K562 (cell line): ENCODE results near the gene MADCAM1. TPM values are rescaled to one million over a fixed set of nuclear protein-coding genes. Genes with fewer than 3 reads are reported as not detected.

Experiments used
- ATAC-seq: fragments of 200-7000 bp; cut with Tn5 transposase; 3 replicates; pipeline ENCODE4 v1.9.1; 2020; ENCODE audit warnings: moderate library complexity
- BruUV-seq: library from RNA; stranded (reverse); fragments of 400-500 nt; replicated peaks from 2 replicates; lab custom pipeline; 2021; lab: Mats Ljungman, UMichigan
- CTCF ChIA-PET: fragments of 300-600 bp; formaldehyde crosslinking; extraction: SDS; loops from one replicate; lab custom pipeline; 2021; ENCODE audit warnings: low intra/inter-chr PET ratio; lab: Yijun Ruan, JAX
- POLR2A ChIA-PET: fragments of 300-600, 350-650 bp; sonication (Branson Sonifier 250); formaldehyde crosslinking; extraction: SDS; loops from one replicate; lab custom pipeline; 2021; ENCODE audit warnings: antibody characterized with exemption, inconsistent platforms; lab: Yijun Ruan, JAX
- DNase-seq, 4 experiments: peaks; one replicate each; pipeline versions ENCODE4 v3.0.0 to v3.0.0-alpha.2; 2011 to 2018; ENCODE audit warnings: low spot score in 3 of 4, mixed read lengths in 3 of 4; ENCODE audit errors: extremely low read depth in 1 of 4
- FAIRE-seq: peaks from 2 replicates; lab custom pipeline; 2011; peaks lifted over from hg19 to GRCh38; lab: Jason Lieb, UNC
- H2AFZ ChIP-seq: 2 replicates; pipeline ENCODE4 v1.6.0; 2011; ENCODE audit warnings: low read depth, low read length, control low read depth, inconsistent platforms
- H3K27ac ChIP-seq: fragments of 200-600 bp; 3 replicates; pipeline ENCODE4 v1.8.0; 2011; ENCODE audit warnings: low read depth, mild to moderate bottlenecking, control low read depth, inconsistent platforms, low read length, moderate library complexity, mixed read lengths; ENCODE audit errors: extremely low read depth
- H3K27me3 ChIP-seq, 2 experiments: fragments of 300-600 bp in 1 of 2; 2 replicates in 1 of 2; 3 replicates in 1 of 2; pipeline versions ENCODE4 v1.6.0 to v1.8.0; 2011; ENCODE audit warnings: inconsistent platforms in 2 of 2, low read length in 2 of 2, mild to moderate bottlenecking in 1 of 2, mixed read lengths in 1 of 2, moderate library complexity in 1 of 2; ENCODE audit not compliant: control insufficient read depth in 2 of 2, insufficient read depth in 2 of 2
- H3K36me3 ChIP-seq: fragments of 300-600 bp; 3 replicates; pipeline ENCODE4 v1.8.0; 2011; ENCODE audit warnings: mild to moderate bottlenecking, low read length, inconsistent platforms; ENCODE audit not compliant: control insufficient read depth, insufficient read depth
- H3K4me1 ChIP-seq, 2 experiments: fragments of 200-600 bp in 1 of 2; replicated peaks in 1 of 2; 2 replicates in 1 of 2; 3 replicates in 1 of 2; pipeline versions ENCODE4 v1.5.1 to v1.8.0; 2011; ENCODE audit warnings: inconsistent platforms in 2 of 2, low read length in 2 of 2, mild to moderate bottlenecking in 1 of 2, mixed read lengths in 1 of 2, moderate library complexity in 1 of 2; ENCODE audit not compliant: control insufficient read depth in 2 of 2, insufficient read depth in 2 of 2
- H3K4me2 ChIP-seq: 2 replicates; pipeline ENCODE4 v1.6.1; 2011; ENCODE audit warnings: low read length, control low read depth, inconsistent platforms, mixed read lengths; ENCODE audit not compliant: insufficient read depth
- H3K4me3 ChIP-seq: fragments of 200-600 bp; sonication (generic), shearing (Covaris generic); 2 replicates; pipeline ENCODE4 v1.5.1; 2016; ENCODE audit warnings: control low read depth, inconsistent platforms
- H3K79me2 ChIP-seq: fragments of 200-600 bp; 3 replicates; pipeline ENCODE4 v1.8.0; 2011; ENCODE audit warnings: low read length, inconsistent platforms; ENCODE audit not compliant: control insufficient read depth, insufficient read depth
- H3K9ac ChIP-seq, 2 experiments: 2 replicates each; pipeline versions ENCODE4 v1.6.0 to v1.6.1; 2011; ENCODE audit warnings: low read depth in 2 of 2, low read length in 2 of 2, control low read depth in 1 of 2, inconsistent platforms in 1 of 2, mild to moderate bottlenecking in 1 of 2, mixed read lengths in 1 of 2; ENCODE audit not compliant: insufficient read depth in 1 of 2
- H3K9me1 ChIP-seq: one replicate; pipeline ENCODE4 v1.6.0; 2011; ENCODE audit warnings: inconsistent platforms, mild to moderate bottlenecking, low read length, moderate library complexity; ENCODE audit not compliant: control insufficient read depth, insufficient read depth
- H3K9me3 ChIP-seq: replicated peaks from 2 replicates; pipeline ENCODE4 v1.5.1; 2011; ENCODE audit warnings: low read depth, low read length, inconsistent platforms; ENCODE audit not compliant: control insufficient read depth, insufficient read depth
- H4K20me1 ChIP-seq: replicated peaks from 2 replicates; pipeline ENCODE4 v1.6.1; 2011; ENCODE audit warnings: low read length, inconsistent platforms, mixed read lengths; ENCODE audit not compliant: control insufficient read depth, insufficient read depth
- BCOR ChIP-seq: fragments of 450-650 bp; IDR thresholded peaks from 2 replicates; pipeline ENCODE4 v1.6.1; 2016
- FOXM1 ChIP-seq, 2 experiments: fragments of 450-650 bp in 1 of 2; sonication (generic) in 1 of 2; formaldehyde crosslinking in 1 of 2; IDR thresholded peaks; 2 replicates each; pipeline versions ENCODE4 v1.6.1 to v1.9.0; 2017 to 2022; ENCODE audit warnings: low read depth in 2 of 2, mild to moderate bottlenecking in 2 of 2, missing genetic modification reagents in 1 of 2, moderate library complexity in 1 of 2
- NCOA1 ChIP-seq: fragments of 450-650 bp; IDR thresholded peaks from 2 replicates; pipeline ENCODE4 v1.6.1; 2016; ENCODE audit warnings: low read depth
- OTX1 ChIP-seq: fragments of 450-650 bp; formaldehyde crosslinking; IDR thresholded peaks from 2 replicates; pipeline ENCODE4 v1.4.0; 2022; ENCODE audit warnings: mild to moderate bottlenecking
- PCBP2 ChIP-seq: fragments of 200-400 bp; formaldehyde crosslinking; IDR thresholded peaks from 2 replicates; pipeline ENCODE4 v1.6.1; 2018; ENCODE audit warnings: low read length, low read depth, mild to moderate bottlenecking, moderate library complexity; ENCODE audit not compliant: poor library complexity, severe bottlenecking
- RBM39 ChIP-seq: fragments of 200-400 bp; formaldehyde crosslinking; optimal IDR thresholded peaks from 2 replicates; pipeline ENCODE3; 2018; ENCODE audit warnings: low read depth, low read length
- ZNF165 ChIP-seq: fragments of 250-450 bp; sonication (Bioruptor Pico); IDR thresholded peaks from 2 replicates; pipeline ENCODE4 v1.4.0; 2020; ENCODE audit warnings: borderline replicate concordance
- ZNF212 ChIP-seq: fragments of 450-650 bp; formaldehyde crosslinking; IDR thresholded peaks from 2 replicates; pipeline ENCODE4 v1.4.0; 2020; ENCODE audit warnings: mild to moderate bottlenecking
- ZNF274 ChIP-seq: IDR thresholded peaks from 2 replicates; pipeline ENCODE4 v1.6.1; 2011; ENCODE audit warnings: low read depth, mild to moderate bottlenecking, low read length, moderate library complexity, borderline replicate concordance
- WGBS: fragments of 100-300 bp; shearing (Covaris generic); methylation state at CpG from one replicate; pipeline ENCODE4 v1.1.6; 2016; ENCODE audit warnings: low coverage, mixed read lengths; ENCODE audit not compliant: insufficient coverage; ENCODE audit errors: missing lambda C conversion rate; 5-methylcytosine and 5-hydroxymethylcytosine counted together
- in situ Hi-C: fragments of 300-500 bp; cut with MboI; formaldehyde crosslinking; loops from 4 replicates; pipeline ENCODE4 v1.15.0; 2018; ENCODE audit warnings: inconsistent platforms, mixed read lengths
- intact Hi-C: fragments of 100-400 bp; cut with micrococcal nuclease; formaldehyde crosslinking; loops from 2 replicates; pipeline ENCODE4 v1.14.2; 2022
- polyA plus RNA-seq, 8 experiments: library from polyadenylated mRNA; depleted of rRNA in 4 of 8; stranded (reverse) in 5 of 8; unstranded in 3 of 8; fragments of >200 nt; fragmentation: Nextera tagmentation in 2 of 8; fragmentation: Illumina TruSeq in 1 of 8; extraction: Ambion mirVana in 2 of 8; extraction: Trizol in 1 of 8; gene quantifications; 2 replicates each; pipeline versions ENCODE4 v1.2.1 to v1.2.3, GENCODE V29; 2011 to 2014; ENCODE audit warnings: inconsistent platforms in 1 of 8, missing spikeins in 1 of 8
- total RNA-seq, 7 experiments: library from RNA; depleted of rRNA in 6 of 7; stranded (reverse); fragments of >200 nt in 6 of 7; fragmentation: Illumina TruSeq in 2 of 7; extraction: Trizol in 2 of 7; gene quantifications; 2 replicates each; pipeline versions ENCODE4 v1.2.1 to v1.2.3, GENCODE V29; 2011 to 2021; ENCODE audit warnings: low replicate concordance in 1 of 7
- TF ChIP-seq, protein P1 (sequence below): fragments of 450-650 bp; formaldehyde crosslinking; IDR thresholded peaks from 2 replicates; pipeline ENCODE4 v1.4.0; 2022; ENCODE audit warnings: missing genetic modification characterization
- TF ChIP-seq, protein P2 (sequence below): fragments of 250-450 bp; sonication (Bioruptor Pico); IDR thresholded peaks from 2 replicates; pipeline ENCODE4 v1.8.0; 2021; ENCODE audit warnings: moderate library complexity, mild to moderate bottlenecking, inconsistent platforms
- TF ChIP-seq, protein P3 (sequence below): fragments of 450-650 bp; IDR thresholded peaks from 2 replicates; pipeline ENCODE4 v1.6.1; 2016
- TF ChIP-seq, protein P4 (sequence below): fragments of 450-650 bp; IDR thresholded peaks from 2 replicates; pipeline ENCODE4 v1.6.1; 2016; ENCODE audit warnings: borderline replicate concordance
- TF ChIP-seq, protein P5 (sequence below): sonication (generic); formaldehyde crosslinking; IDR thresholded peaks from 2 replicates; pipeline ENCODE4 v1.8.1; 2023; ENCODE audit warnings: mild to moderate bottlenecking, missing genetic modification reagents

The MADCAM1 gene
- total and polyA plus RNA-seq, 9 of the 15 experiments (the other 6 are each of a cell fraction or from before 2014, with no cell fraction given) = 0.09 to 0.36 (median 0.09) TPM; not detected in 6

DNA sequence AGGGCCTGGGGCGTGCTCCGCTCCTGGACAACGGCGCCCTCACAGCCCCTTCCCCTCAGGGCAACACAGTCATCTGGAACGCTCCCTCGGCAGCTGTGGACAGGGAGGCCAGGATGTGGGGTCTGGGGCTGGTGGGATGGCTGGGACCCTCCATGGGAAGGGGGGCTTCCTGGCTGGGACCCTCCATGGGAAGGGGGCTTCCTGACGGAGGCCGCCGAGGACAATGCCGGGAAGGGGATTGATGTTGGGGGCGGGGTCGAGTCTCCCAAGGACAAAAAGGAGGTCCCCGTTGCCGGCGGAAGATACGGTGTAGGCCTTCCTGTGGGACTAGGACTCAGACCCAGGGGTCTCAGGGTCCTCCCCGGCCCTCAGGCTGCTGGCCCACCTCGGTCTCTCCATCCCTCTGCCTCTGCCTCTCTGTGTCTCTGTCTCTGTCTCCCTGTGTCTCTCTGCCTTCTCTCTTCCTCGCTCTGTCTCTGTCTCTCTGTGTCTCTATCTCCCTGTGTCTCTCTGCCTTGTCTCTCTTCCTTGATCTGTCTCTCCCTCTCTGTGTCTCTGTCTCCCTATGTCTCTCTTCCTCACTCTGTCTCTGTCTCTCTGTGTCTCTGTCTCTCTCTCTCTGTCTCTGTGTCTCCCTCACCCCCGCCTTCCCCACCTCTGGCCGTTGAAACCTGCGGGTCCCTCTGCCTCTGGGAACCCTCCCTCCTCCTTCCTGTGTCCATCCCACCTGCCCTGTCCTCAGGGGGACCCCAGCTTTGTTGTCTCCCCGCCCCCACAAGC is 2.7 kb upstream of the MADCAM1 start:
- DNase-seq (no peak), ATAC-seq (no peak), FAIRE-seq (no peak)
- 70% methylated on average over 10 of the region's 23 CpGs for WGBS
- Histone ChIP-seq H3K36me3 (no peaks in the 10 kb centered on the region), H3K9me1 (no peaks in the 10 kb centered on the region), H4K20me1 (no peaks in the 10 kb centered on the region), H3K4me3 (no peak overlapping the region), H3K9ac (no peak overlapping the region), H3K79me2 (peaks cover 2% of the 10 kb centered on the region; the same call in 1 of the 3 replicates), H3K9me3 (no peaks in the 10 kb centered on the region), H2AFZ (no peak overlapping the region), H3K4me2 (no peak overlapping the region), H3K27me3 (no peaks in the 10 kb centered on the region), H3K4me1 (peaks cover 0 to 69% of the 10 kb centered on the region in 2 experiments; a peak in 3 of 5 replicates), H3K27ac (no peak overlapping the region)
- ChIA-PET CTCF (no interaction called here), POLR2A (no interaction called here)
- in situ Hi-C loops (no loop called here), intact Hi-C loops (no loop called here)
- BruUV-seq = no TSS peak
- TF ChIP-seq, protein P1, sequence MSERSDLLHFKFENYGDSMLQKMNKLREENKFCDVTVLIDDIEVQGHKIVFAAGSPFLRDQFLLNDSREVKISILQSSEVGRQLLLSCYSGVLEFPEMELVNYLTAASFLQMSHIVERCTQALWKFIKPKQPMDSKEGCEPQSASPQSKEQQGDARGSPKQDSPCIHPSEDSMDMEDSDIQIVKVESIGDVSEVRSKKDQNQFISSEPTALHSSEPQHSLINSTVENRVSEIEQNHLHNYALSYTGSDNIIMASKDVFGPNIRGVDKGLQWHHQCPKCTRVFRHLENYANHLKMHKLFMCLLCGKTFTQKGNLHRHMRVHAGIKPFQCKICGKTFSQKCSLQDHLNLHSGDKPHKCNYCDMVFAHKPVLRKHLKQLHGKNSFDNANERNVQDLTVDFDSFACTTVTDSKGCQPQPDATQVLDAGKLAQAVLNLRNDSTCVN = 0 out of 2 replicates have a peak, but pooled peaks have one; percentile 44
- TF ChIP-seq OTX1 (CRISPR knock-in tag) = 0 out of 2 replicates have a peak, but pooled peaks have one; percentile 37
- TF ChIP-seq, protein P2, sequence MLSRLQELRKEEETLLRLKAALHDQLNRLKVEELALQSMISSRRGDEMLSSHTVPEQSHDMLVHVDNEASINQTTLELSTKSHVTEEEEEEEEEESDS (CRISPR knock-in tag) = no peak
- TF ChIP-seq RBM39 = no peak
- TF ChIP-seq, protein P3, sequence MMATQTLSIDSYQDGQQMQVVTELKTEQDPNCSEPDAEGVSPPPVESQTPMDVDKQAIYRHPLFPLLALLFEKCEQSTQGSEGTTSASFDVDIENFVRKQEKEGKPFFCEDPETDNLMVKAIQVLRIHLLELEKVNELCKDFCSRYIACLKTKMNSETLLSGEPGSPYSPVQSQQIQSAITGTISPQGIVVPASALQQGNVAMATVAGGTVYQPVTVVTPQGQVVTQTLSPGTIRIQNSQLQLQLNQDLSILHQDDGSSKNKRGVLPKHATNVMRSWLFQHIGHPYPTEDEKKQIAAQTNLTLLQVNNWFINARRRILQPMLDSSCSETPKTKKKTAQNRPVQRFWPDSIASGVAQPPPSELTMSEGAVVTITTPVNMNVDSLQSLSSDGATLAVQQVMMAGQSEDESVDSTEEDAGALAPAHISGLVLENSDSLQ = no peak
- TF ChIP-seq NCOA1 = no peak
- TF ChIP-seq, protein P4, sequence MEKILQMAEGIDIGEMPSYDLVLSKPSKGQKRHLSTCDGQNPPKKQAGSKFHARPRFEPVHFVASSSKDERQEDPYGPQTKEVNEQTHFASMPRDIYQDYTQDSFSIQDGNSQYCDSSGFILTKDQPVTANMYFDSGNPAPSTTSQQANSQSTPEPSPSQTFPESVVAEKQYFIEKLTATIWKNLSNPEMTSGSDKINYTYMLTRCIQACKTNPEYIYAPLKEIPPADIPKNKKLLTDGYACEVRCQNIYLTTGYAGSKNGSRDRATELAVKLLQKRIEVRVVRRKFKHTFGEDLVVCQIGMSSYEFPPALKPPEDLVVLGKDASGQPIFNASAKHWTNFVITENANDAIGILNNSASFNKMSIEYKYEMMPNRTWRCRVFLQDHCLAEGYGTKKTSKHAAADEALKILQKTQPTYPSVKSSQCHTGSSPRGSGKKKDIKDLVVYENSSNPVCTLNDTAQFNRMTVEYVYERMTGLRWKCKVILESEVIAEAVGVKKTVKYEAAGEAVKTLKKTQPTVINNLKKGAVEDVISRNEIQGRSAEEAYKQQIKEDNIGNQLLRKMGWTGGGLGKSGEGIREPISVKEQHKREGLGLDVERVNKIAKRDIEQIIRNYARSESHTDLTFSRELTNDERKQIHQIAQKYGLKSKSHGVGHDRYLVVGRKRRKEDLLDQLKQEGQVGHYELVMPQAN = 0 out of 2 replicates have a peak, but pooled peaks have one; percentile 41
- TF ChIP-seq FOXM1 (IDR thresholded peaks at IDR 0.05; ENCODE audit: low read depth) = no peak
- TF ChIP-seq FOXM1 (CRISPR knock-in tag; IDR thresholded peaks at IDR 0.05; ENCODE audit: low read depth) = no peak
- peak; percentile 72 for TF ChIP-seq BCOR
- TF ChIP-seq, protein P5, sequence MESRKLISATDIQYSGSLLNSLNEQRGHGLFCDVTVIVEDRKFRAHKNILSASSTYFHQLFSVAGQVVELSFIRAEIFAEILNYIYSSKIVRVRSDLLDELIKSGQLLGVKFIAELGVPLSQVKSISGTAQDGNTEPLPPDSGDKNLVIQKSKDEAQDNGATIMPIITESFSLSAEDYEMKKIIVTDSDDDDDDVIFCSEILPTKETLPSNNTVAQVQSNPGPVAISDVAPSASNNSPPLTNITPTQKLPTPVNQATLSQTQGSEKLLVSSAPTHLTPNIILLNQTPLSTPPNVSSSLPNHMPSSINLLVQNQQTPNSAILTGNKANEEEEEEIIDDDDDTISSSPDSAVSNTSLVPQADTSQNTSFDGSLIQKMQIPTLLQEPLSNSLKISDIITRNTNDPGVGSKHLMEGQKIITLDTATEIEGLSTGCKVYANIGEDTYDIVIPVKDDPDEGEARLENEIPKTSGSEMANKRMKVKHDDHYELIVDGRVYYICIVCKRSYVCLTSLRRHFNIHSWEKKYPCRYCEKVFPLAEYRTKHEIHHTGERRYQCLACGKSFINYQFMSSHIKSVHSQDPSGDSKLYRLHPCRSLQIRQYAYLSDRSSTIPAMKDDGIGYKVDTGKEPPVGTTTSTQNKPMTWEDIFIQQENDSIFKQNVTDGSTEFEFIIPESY (CRISPR knock-in tag) = no peak
- TF ChIP-seq ZNF212 (CRISPR knock-in tag) = no peak
- no peak for TF ChIP-seq ZNF165
- no peak for TF ChIP-seq PCBP2
- TF ChIP-seq ZNF274 = no peak
